ENCODE measurements around the gene POMGNT2. TPM values are rescaled to one million over a fixed set of nuclear protein-coding genes. Genes with fewer than 3 reads are reported as not detected.

The POMGNT2 gene
- total RNA-seq, 8 experiments from 2014 or later: 4.2 to 41.5 (median 14.2) TPM

DNA sequence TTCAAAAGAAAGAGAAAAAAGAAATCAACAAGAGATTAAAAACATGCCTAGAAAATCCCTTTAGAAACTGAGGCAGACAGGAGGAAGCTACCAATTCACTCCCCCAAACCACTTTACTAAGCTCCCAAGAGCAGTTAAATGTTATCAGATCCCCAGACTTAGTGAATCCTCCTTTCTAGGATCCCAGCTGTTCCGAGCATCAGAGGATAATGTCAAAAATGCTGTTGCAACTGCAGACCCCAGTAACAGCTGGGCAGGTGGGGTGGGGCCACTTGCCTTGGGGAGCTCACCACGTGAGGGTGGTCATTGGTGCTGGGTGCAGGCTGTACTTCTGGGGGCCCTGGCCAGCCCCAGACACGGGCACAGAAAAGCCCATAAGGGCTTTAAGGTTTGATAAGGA is 9.1 kb downstream of the POMGNT2 start:
- ATAC-seq (replicated peaks in 6 of 8): no peak
- WGBS, 10 experiments: 40 to 100% (median 83%) methylated on average over 1 to 2 of the region's 3 CpGs; no CpG with 5 or more reads in 2 of the 10 experiments
- H3K4me3 ChIP-seq: no peak overlapping the region
- peaks cover 0 to 6% of the 10 kb centered on the region in 2 donors for H3K4me1 ChIP-seq (replicated peaks in 1 of 2)
- H3K27ac ChIP-seq: no peak overlapping the region
- in situ Hi-C loops (cut with MboI; ENCODE audit: low pct_unique_long_range_greater_than_20kb in 2 of 9, low sequenced_read_pairs in 9 of 9, unreplicated experiment in 9 of 9): loop anchor here in 1 of 9 experiments (25.0 kb wide), 1 partner anchor 134 kb away; no protein-coding TSS in a partner anchor

DNA sequence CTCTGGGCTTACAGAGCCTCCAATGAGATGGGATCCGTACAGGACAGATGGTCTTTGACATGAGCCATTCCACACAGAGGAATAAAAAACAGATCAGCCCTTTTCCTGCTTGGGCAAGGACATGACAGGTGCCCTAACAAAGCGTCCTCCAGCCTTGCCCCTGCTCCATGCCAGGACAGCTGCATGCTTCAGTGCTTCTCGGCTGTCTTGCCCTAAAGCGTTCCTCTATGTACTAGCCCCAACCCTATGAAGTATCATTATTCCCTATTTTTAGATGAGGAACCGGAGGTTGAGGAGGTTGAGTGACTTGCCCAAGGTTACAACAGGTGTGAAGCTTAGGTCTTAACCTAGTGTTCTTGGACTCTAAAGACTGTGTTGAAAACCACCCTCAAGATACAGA is 10.5 kb downstream of the POMGNT2 start:
- Histone ChIP-seq H3K4me3 (no peak overlapping the region), H3K4me1 (replicated peaks in 1 of 2) (peaks cover 0 to 6% of the 10 kb centered on the region in 2 donors), H3K27ac (no peak overlapping the region)
- WGBS, 10 experiments: 90 to 100% (median 97%) methylated on average over 1 to 3 of the region's 5 CpGs; no CpG with 5 or more reads in 6 of the 10 experiments
- in situ Hi-C loops (cut with MboI; ENCODE audit: low pct_unique_long_range_greater_than_20kb in 2 of 9, low sequenced_read_pairs in 9 of 9, unreplicated experiment in 9 of 9): loop anchor here in 1 of 9 experiments (25.0 kb wide), 1 partner anchor 133 kb away; no protein-coding TSS in a partner anchor
- no peak for ATAC-seq (replicated peaks in 6 of 8)

DNA sequence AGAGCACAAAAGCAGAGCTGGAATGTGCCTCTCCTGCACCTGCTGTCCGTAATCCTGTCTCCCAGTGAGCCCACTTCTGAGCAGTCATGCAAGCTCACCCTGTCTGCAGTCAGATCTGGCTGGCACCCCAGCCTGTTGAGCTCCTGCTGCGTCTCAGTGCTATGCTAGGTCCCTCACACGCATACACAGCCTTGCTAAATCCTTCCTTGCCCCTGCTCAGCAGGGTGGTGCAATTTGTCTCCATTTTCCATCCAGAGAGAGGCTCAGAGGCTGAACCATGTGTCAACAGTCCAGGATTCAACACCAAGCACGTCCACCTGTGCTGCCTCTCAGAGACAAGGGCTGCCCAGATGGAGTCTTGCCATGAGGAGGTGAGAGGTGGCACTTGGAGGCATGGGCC is 11.0 kb downstream of the POMGNT2 start:
- H3K27ac ChIP-seq: no peak overlapping the region
- no peak overlapping the region for H3K4me3 ChIP-seq
- WGBS, 10 experiments: 60 to 100% (median 62%) methylated on average over 1 to 2 of the region's 4 CpGs; no CpG with 5 or more reads in 7 of the 10 experiments
- H3K4me1 ChIP-seq (replicated peaks in 1 of 2): peaks cover 0 to 6% of the 10 kb centered on the region in 2 donors
- peak in 1 of 8 experiments; percentile 6 for ATAC-seq (replicated peaks in 6 of 8)
- in situ Hi-C loops (cut with MboI; ENCODE audit: low pct_unique_long_range_greater_than_20kb in 2 of 9, low sequenced_read_pairs in 9 of 9, unreplicated experiment in 9 of 9): loop anchor here in 1 of 9 experiments (25.0 kb wide), 1 partner anchor 133 kb away; no protein-coding TSS in a partner anchor

DNA sequence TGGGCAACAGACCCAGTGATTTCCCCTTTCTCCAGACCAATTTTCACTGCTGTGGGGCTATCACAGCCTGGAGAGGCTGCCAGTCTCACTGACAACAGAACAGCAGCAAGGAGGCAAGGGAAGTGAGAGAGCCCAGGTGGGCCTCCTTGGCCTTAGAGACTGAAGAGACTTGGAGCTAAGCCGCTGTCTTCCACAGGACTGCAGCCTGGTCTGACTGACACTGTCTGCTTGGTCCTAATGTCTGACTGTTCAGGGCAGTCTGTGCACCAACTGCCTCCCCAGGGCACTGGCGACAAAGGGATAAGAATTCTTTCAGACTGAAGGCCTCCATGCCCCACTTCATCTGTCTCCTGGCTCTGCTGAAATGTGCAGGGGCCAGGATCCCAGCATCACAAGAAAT is 11.5 kb downstream of the POMGNT2 start:
- ATAC-seq (replicated peaks in 6 of 8): peak in 3 of 8 experiments; percentile 13 to 56 (median 35)
- Histone ChIP-seq H3K4me1 (replicated peaks in 1 of 2) (peaks cover 0 to 6% of the 10 kb centered on the region in 2 donors), H3K27ac (no peak overlapping the region), H3K4me3 (no peak overlapping the region)
- in situ Hi-C loops (cut with MboI; ENCODE audit: low pct_unique_long_range_greater_than_20kb in 2 of 9, low sequenced_read_pairs in 9 of 9, unreplicated experiment in 9 of 9): loop anchor here in 1 of 9 experiments (25.0 kb wide), 1 partner anchor 132 kb away; no protein-coding TSS in a partner anchor
- 71 to 90% (median 90%) methylated on average over 1 to 2 of the region's 2 CpGs; no CpG with 5 or more reads in 7 of the 10 experiments for WGBS, 10 experiments

DNA sequence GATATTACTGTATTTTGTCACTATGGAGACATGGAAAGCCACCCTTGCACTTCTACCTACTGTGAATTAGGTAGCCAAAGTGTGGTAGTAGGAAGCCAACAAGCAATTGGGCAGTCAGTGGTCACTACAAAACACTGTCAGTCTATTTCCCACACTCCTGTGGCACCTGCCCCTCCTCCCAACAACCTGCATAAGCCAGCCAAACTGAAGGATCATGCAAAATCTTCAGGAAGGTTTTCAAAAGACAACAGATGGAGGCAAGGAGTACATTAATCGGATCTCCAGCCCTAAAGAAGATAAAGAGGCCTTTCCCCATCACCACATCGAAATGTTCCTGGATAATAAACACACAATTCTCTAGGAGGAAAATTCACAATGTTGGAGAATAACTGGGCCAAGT is 11.9 kb downstream of the POMGNT2 start:
- 80 to 100% (median 91%) methylated on average over 1 to 2 of the region's 2 CpGs; no CpG with 5 or more reads in 4 of the 10 experiments for WGBS, 10 experiments
- H3K4me1 ChIP-seq (replicated peaks in 1 of 2): peaks cover 0 to 6% of the 10 kb centered on the region in 2 donors
- no peak for ATAC-seq (replicated peaks in 6 of 8)
- H3K4me3 ChIP-seq: no peak overlapping the region
- in situ Hi-C loops (cut with MboI; ENCODE audit: low pct_unique_long_range_greater_than_20kb in 2 of 9, low sequenced_read_pairs in 9 of 9, unreplicated experiment in 9 of 9): loop anchor here in 1 of 9 experiments (25.0 kb wide), 1 partner anchor 132 kb away; no protein-coding TSS in a partner anchor
- H3K27ac ChIP-seq: no peak overlapping the region

DNA sequence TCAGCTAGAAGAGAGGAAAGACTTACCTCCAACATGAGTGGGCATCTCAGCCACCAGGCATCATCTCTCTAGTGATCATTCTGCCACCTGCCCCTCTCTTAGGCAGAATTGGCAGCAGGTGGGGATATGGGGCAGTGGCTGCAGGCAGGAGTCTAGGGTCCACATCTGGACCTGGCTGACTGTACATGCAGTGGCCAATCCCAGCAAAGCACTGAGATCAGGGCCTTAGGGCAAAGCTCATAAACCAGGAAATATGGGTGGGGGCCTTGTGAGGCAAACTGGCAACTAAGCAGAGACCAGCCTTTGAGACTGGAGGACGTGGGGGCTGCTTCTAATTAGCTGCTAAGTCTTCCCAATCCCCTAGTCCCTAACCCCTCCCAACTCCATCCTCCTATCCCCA is 12.9 kb downstream of the POMGNT2 start:
- in situ Hi-C loops (cut with MboI; ENCODE audit: low pct_unique_long_range_greater_than_20kb in 2 of 9, low sequenced_read_pairs in 9 of 9, unreplicated experiment in 9 of 9): loop anchor here in 1 of 9 experiments (25.0 kb wide), 1 partner anchor 131 kb away; no protein-coding TSS in a partner anchor
- Histone ChIP-seq H3K4me3 (no peak overlapping the region), H3K4me1 (replicated peaks in 1 of 2) (peaks cover 0 to 6% of the 10 kb centered on the region in 2 donors), H3K27ac (no peak overlapping the region)
- 83% methylated on average over 1 of the region's 1 CpG; no CpG with 5 or more reads in 9 of the 10 experiments for WGBS, 10 experiments
- ATAC-seq (replicated peaks in 6 of 8): peak in 1 of 8 experiments; percentile 18

DNA sequence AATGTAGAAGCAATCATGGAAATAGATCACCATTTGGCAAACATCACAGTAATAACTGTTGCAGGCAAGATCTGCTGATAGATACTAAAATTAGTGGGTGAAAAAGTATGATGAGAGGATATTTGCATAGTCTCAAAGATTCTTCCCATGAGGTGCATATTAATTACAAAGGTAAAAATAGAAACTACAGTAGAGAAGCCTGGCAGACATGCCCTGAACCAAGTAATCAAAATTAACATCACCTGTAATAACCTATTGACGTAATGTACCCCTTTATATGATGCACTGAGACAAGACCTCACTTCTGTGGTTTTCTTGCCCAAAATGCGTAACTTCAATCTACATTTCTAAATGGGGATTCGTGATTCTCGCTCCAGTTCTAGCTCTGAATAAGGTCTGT is 14.4 kb downstream of the POMGNT2 start:
- WGBS, 10 experiments: 83 to 100% (median 90%) methylated on average over 1 to 4 of the region's 4 CpGs; no CpG with 5 or more reads in 1 of the 10 experiments
- in situ Hi-C loops (cut with MboI; ENCODE audit: low pct_unique_long_range_greater_than_20kb in 2 of 9, low sequenced_read_pairs in 9 of 9, unreplicated experiment in 9 of 9): loop anchor here in 1 of 9 experiments (25.0 kb wide), 1 partner anchor 129 kb away; no protein-coding TSS in a partner anchor
- Histone ChIP-seq H3K27ac (no peak overlapping the region), H3K4me3 (no peak overlapping the region), H3K4me1 (replicated peaks in 1 of 2) (peaks cover 0 to 6% of the 10 kb centered on the region in 2 donors)
- no peak for ATAC-seq (replicated peaks in 6 of 8)

DNA sequence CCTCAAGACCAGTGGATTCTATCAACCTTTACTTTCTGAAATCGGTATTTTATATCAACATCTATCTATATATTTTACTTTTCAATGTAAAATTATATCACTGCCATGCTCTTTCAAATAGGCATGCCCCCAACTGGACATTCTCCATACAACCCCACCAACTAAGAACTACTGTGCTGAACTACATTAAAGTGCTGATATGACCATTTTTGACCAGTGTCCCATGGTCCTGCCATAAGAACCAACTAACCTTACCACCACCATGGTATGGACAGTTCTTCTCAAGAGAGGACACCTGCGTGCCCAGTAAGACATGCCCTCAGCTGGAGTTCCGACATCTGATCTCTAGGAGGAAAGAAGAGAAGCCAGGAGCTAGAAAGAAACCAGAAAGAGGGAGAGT is 15.6 kb downstream of the POMGNT2 start:
- Histone ChIP-seq H3K4me3 (no peak overlapping the region), H3K27ac (no peak overlapping the region), H3K4me1 (replicated peaks in 1 of 2) (peaks cover 0 to 6% of the 10 kb centered on the region in 2 donors)
- 64 to 100% (median 89%) methylated on average over 2 to 3 of the region's 3 CpGs; no CpG with 5 or more reads in 1 of the 10 experiments for WGBS, 10 experiments
- ATAC-seq (replicated peaks in 6 of 8): no peak
- in situ Hi-C loops (cut with MboI; ENCODE audit: low pct_unique_long_range_greater_than_20kb in 2 of 9, low sequenced_read_pairs in 9 of 9, unreplicated experiment in 9 of 9): loop anchor here in 1 of 9 experiments (25.0 kb wide), 1 partner anchor 128 kb away; no protein-coding TSS in a partner anchor

DNA sequence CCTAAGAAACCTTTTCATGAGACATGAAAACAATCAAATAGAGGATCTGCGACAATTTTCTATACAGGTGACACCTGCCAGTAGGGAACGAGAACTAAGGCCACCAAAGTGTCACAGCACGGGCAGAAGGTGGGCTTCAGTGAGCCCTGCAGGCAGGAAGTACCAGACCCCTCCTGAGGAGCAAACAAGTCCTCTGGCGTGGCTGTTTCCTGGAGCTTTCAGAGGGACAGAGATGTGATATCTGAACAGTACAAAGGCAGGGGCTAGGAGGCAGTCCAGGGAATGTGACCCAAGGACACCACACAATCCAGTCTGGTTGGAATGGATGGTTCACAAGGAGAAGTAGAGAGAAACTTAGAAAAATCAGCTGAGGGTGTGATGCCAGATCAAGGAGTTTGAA is 16.8 kb downstream of the POMGNT2 start:
- Histone ChIP-seq H3K4me3 (no peak overlapping the region), H3K27ac (no peak overlapping the region), H3K4me1 (replicated peaks in 1 of 2) (no peaks in the 10 kb centered on the region)
- in situ Hi-C loops (cut with MboI; ENCODE audit: low pct_unique_long_range_greater_than_20kb in 2 of 9, low sequenced_read_pairs in 9 of 9, unreplicated experiment in 9 of 9): loop anchor here in 1 of 9 experiments (25.0 kb wide), 1 partner anchor 127 kb away; no protein-coding TSS in a partner anchor
- no peak for ATAC-seq (replicated peaks in 6 of 8)
- WGBS, 10 experiments: 100% methylated on average over 3 of the region's 4 CpGs; no CpG with 5 or more reads in 7 of the 10 experiments

DNA sequence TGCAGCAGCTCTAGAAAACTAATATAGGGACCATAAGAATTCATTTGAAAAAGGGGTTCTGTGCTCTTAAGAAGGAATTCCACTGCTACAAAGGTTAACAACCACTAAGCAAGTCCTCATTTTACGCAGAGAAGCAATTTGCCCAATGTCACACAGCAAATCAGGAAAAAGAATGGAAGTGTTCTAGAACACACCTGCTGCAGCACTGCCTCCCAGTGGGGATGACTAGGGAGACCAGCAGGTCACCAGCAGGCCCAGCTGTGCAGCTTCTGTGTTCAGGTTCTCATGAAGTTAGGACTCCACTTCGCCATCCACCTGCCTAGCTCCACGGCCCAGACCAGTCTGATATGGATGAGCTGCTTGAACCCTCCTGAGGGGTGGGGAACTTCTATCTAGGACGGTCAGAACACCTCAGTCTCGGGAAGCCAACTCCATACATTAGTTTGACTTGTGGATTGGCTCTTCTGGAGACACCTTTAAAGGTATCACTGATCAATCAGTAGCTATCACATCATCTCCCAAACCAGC is 18.6 kb downstream of the POMGNT2 start:
- 81 to 100% (median 100%) methylated on average over 1 to 5 of the region's 5 CpGs; no CpG with 5 or more reads in 1 of the 10 experiments for WGBS, 10 experiments
- Histone ChIP-seq H3K4me1 (replicated peaks in 1 of 2) (no peaks in the 10 kb centered on the region), H3K27ac (no peak overlapping the region), H3K4me3 (no peak overlapping the region)
- in situ Hi-C loops (cut with MboI; ENCODE audit: low pct_unique_long_range_greater_than_20kb in 2 of 9, low sequenced_read_pairs in 9 of 9, unreplicated experiment in 9 of 9): loop anchor here in 1 of 9 experiments (25.0 kb wide), 1 partner anchor 125 kb away; no protein-coding TSS in a partner anchor
- peak in 1 of 8 experiments; percentile 45 for ATAC-seq (replicated peaks in 6 of 8)

DNA sequence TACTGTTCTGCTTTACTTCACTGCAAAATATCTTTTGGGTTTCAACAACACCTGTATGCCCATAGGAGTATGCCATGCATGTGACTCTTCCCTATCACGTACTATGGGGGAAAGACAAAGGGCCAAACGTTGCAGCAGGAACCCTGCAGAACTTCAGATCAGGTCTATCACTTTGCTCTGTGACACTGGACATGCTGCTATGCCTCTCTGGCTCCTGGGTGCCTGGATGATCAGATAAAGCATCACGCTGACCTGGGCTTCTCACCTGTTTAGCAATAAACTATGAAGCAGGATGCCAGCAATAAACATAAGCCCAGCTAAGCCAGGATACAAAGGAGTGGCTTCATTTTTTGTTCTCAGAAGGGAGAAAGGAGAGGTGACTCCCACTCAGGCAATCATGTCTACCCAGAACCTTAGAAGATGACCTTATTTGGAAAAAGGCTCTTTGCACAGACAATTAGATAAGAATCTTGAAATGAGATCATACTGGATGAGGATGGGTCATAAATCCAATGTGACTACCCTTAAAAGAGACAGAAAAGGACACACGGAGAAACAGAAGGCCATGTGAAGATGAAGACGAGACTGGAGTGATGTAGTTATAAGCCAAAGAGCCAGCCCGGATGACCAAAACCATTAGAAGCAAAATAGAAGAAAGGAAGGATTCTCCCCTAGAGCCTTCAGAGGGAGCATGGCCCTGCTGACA is 19.3 kb downstream of the POMGNT2 start:
- H3K27ac ChIP-seq: peak overlapping the region in 1 of 2 donors; percentile 49
- no peaks in the 10 kb centered on the region for H3K4me1 ChIP-seq (replicated peaks in 1 of 2)
- in situ Hi-C loops (cut with MboI; ENCODE audit: low pct_unique_long_range_greater_than_20kb in 2 of 9, low sequenced_read_pairs in 9 of 9, unreplicated experiment in 9 of 9): loop anchor here in 1 of 9 experiments (25.0 kb wide), 1 partner anchor 124 kb away; no protein-coding TSS in a partner anchor

DNA sequence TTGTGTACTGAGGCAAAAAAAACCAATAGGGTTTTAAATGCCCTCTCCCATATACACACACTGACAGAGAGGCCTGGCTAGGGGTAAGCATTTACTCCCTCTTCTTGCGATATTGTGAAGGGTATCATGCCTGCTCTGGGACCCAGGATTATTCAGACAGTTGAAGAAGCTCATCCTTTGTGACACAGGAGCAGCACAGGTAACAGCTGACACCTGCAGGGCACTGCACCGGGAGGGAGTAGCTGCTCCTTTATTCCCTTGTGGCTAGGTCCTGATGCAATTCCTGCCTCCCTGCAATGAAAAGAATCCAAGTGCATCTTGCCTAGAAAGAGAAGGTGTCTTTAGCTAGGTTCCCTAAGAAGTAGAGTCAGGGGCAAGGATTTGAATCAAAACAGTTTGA is 23.4 kb downstream of the POMGNT2 start:
- 93 to 100% (median 100%) methylated on average over 1 to 2 of the region's 2 CpGs; no CpG with 5 or more reads in 4 of the 10 experiments for WGBS, 10 experiments
- Histone ChIP-seq H3K27ac (no peak overlapping the region), H3K4me1 (replicated peaks in 1 of 2) (no peaks in the 10 kb centered on the region), H3K4me3 (no peak overlapping the region)
- ATAC-seq (replicated peaks in 6 of 8): no peak
- in situ Hi-C loops (cut with MboI; ENCODE audit: low pct_unique_long_range_greater_than_20kb in 2 of 9, low sequenced_read_pairs in 9 of 9, unreplicated experiment in 9 of 9): loop anchor here in 1 of 9 experiments (25.0 kb wide), 1 partner anchor 120 kb away; no protein-coding TSS in a partner anchor

More for the DNA sequence above, 19.3 kb downstream of the POMGNT2 start:
- H3K4me3 ChIP-seq: no peak overlapping the region
- ATAC-seq (replicated peaks in 6 of 8): peak in 5 of 8 experiments; percentile 16 to 91 (median 68)
- 70 to 100% (median 89%) methylated on average over 1 to 6 of the region's 6 CpGs for WGBS, 10 experiments
